ENCODE measurements around the gene ZNF777.
"Not testable (repeated sequence)": the region's sequence is repeated elsewhere in the genome, so short reads cannot be mapped to it uniquely, and the experiment has no call there.

ZNF777 gene

GRCh38 chr7:149420006-149420405 is 40.9 kb downstream of the ZNF777 start:
- in situ Hi-C loops (cut with HindIII; ENCODE audit: low sequenced_read_pairs) = no loop called here

- in situ Hi-C loops (cut with HindIII; ENCODE audit: low sequenced_read_pairs) = no loop called here
Observed at GRCh38 chr7:149415391-149416071, 45.3 kb downstream of the ZNF777 start.

- in situ Hi-C loops (cut with HindIII; ENCODE audit: low sequenced_read_pairs) = no loop called here
Observed at GRCh38 chr7:149414745-149415390, 46.0 kb downstream of the ZNF777 start.

- in situ Hi-C loops (cut with HindIII; ENCODE audit: low sequenced_read_pairs) = no loop called here
Observed at GRCh38 chr7:149414171-149414570, 46.7 kb downstream of the ZNF777 start.

- in situ Hi-C loops (cut with HindIII; ENCODE audit: low sequenced_read_pairs) = not testable (repeated sequence)
Observed at GRCh38 chr7:149413083-149413482, 47.8 kb downstream of the ZNF777 start.

GRCh38 chr7:149409895-149410294 is 51.0 kb downstream of the ZNF777 start:
- in situ Hi-C loops (cut with HindIII; ENCODE audit: low sequenced_read_pairs) = no loop called here

GRCh38 chr7:149404825-149405224 is 56.0 kb downstream of the ZNF777 start:
- in situ Hi-C loops (cut with HindIII; ENCODE audit: low sequenced_read_pairs) = no loop called here

GRCh38 chr7:149404396-149404795 is 56.5 kb downstream of the ZNF777 start:
- in situ Hi-C loops (cut with HindIII; ENCODE audit: low sequenced_read_pairs) = no loop called here

- in situ Hi-C loops (cut with HindIII; ENCODE audit: low sequenced_read_pairs) = no loop called here
Observed at GRCh38 chr7:149398195-149398820, 62.6 kb downstream of the ZNF777 start.

GRCh38 chr7:149397470-149398043 is 63.3 kb downstream of the ZNF777 start:
- in situ Hi-C loops (cut with HindIII; ENCODE audit: low sequenced_read_pairs) = no loop called here

- in situ Hi-C loops (cut with HindIII; ENCODE audit: low sequenced_read_pairs) = not testable (repeated sequence)
Observed at GRCh38 chr7:149388550-149389335, 72.1 kb downstream of the ZNF777 start.

- in situ Hi-C loops (cut with HindIII; ENCODE audit: low sequenced_read_pairs) = not testable (repeated sequence)
Observed at GRCh38 chr7:149386514-149386913, 74.3 kb downstream of the ZNF777 start.

- in situ Hi-C loops (cut with HindIII; ENCODE audit: low sequenced_read_pairs) = no loop called here
Observed at GRCh38 chr7:149385195-149385950, 75.5 kb downstream of the ZNF777 start.
